Hepatocyte (in vitro differentiated cells): ENCODE measurements around the gene MN1.

ENCODE experiments used
- CTCF ChIP-seq: fragments of 200-600 bp; sonication (generic); IDR thresholded peaks from 2 replicates; pipeline ENCODE4 v1.5.1; 2016; ENCODE audit warnings: antibody characterized with exemption, mild to moderate bottlenecking; ENCODE audit not compliant: poor library complexity
- EZH2 ChIP-seq: fragments of 200-600 bp; sonication (generic); IDR thresholded peaks from 2 replicates; pipeline ENCODE4 v1.6.1; 2016; ENCODE audit warnings: antibody characterized with exemption, mild to moderate bottlenecking, borderline replicate concordance
- EZH2phosphoT487 ChIP-seq: fragments of 200-600 bp; sonication (generic); IDR thresholded peaks from one replicate; pipeline ENCODE4 v1.6.1; 2018; ENCODE audit warnings: antibody characterized with exemption, mild to moderate bottlenecking, low read depth, moderate library complexity; ENCODE audit not compliant: unreplicated experiment, severe bottlenecking

- TF ChIP-seq CTCF (no peak), EZH2phosphoT487 (no peak), EZH2 (no peak)
Measured at GRCh38 chr22:27833803-27834202, 32.2 kb upstream of the MN1 start.
